HepG2 (cell line): Measurements from ENCODE around the gene PFAS. TPM values are rescaled to one million over a fixed set of nuclear protein-coding genes. Genes with fewer than 3 reads are reported as not detected.

ENCODE experiments used
- ARID4A ChIP-seq: sonication (generic); formaldehyde crosslinking; IDR thresholded peaks from 2 replicates; pipeline ENCODE4 v1.5.0; 2020; ENCODE audit warnings: mild to moderate bottlenecking, missing genetic modification reagents, borderline replicate concordance
- ATF1 ChIP-seq: IDR thresholded peaks from 2 replicates; pipeline ENCODE4 v1.6.1; 2016; ENCODE audit warnings: mild to moderate bottlenecking, control low read depth
- CHD2 ChIP-seq: IDR thresholded peaks from 2 replicates; pipeline ENCODE4 v1.6.1; 2011; ENCODE audit warnings: low read depth, low read length, improper control_type of control experiment
- ELF1 ChIP-seq: sonication (generic); formaldehyde crosslinking; IDR thresholded peaks from 2 replicates; pipeline ENCODE4 v1.4.0; 2020; ENCODE audit warnings: missing genetic modification reagents
- GATAD1 ChIP-seq: IDR thresholded peaks from 2 replicates; pipeline ENCODE4 v1.6.1; 2016; ENCODE audit warnings: missing genetic modification reagents, missing compliant biosample characterization
- HNRNPL ChIP-seq: fragments of 200-400 bp; formaldehyde crosslinking; IDR thresholded peaks from 2 replicates; pipeline ENCODE4 v1.6.1; 2017; ENCODE audit warnings: mild to moderate bottlenecking, low read depth, low read length
- MLX ChIP-seq: IDR thresholded peaks from 2 replicates; pipeline ENCODE4 v1.6.1; 2016
- MNT ChIP-seq: fragments of 450-650 bp; IDR thresholded peaks from 2 replicates; pipeline ENCODE4 v1.6.1; 2016
- NKX3-1 ChIP-seq: sonication (generic); formaldehyde crosslinking; IDR thresholded peaks from 2 replicates; pipeline ENCODE4 v1.5.0; 2020; ENCODE audit warnings: missing genetic modification reagents
- NR2F6 ChIP-seq, 2 experiments: IDR thresholded peaks; 2 replicates each; pipeline ENCODE4 v1.6.1; 2016; ENCODE audit warnings: antibody characterized with exemption in 1 of 2, mild to moderate bottlenecking in 1 of 2
- PATZ1 ChIP-seq: sonication (generic); formaldehyde crosslinking; IDR thresholded peaks from 2 replicates; pipeline ENCODE4 v1.4.0; 2020; ENCODE audit warnings: missing genetic modification reagents
- PREB ChIP-seq: sonication (generic); formaldehyde crosslinking; IDR thresholded peaks from 2 replicates; pipeline ENCODE4 v1.4.0; 2020; ENCODE audit warnings: missing genetic modification reagents
- PTBP1 ChIP-seq: fragments of 200-400 bp; formaldehyde crosslinking; IDR thresholded peaks from 2 replicates; pipeline ENCODE4 v1.6.1; 2018; ENCODE audit warnings: low read length, low read depth; ENCODE audit not compliant: poor library complexity, severe bottlenecking
- RFX5 ChIP-seq: IDR thresholded peaks from 2 replicates; pipeline ENCODE4 v1.6.1; 2011; ENCODE audit warnings: low read depth, low read length, improper control_type of control experiment
- ZNF280D ChIP-seq: sonication (generic); formaldehyde crosslinking; IDR thresholded peaks from 2 replicates; pipeline ENCODE4 v1.5.1; 2020; ENCODE audit warnings: mild to moderate bottlenecking, missing genetic modification reagents
- ZNF329 ChIP-seq: sonication (generic); formaldehyde crosslinking; IDR thresholded peaks from 2 replicates; pipeline ENCODE4 v1.9.0; 2021; ENCODE audit warnings: low read depth, mild to moderate bottlenecking, missing genetic modification reagents
- polyA plus RNA-seq, 8 experiments: library from polyadenylated mRNA; depleted of rRNA in 3 of 8; stranded (reverse) in 7 of 8; unstranded in 1 of 8; fragments of >200 nt; fragmentation: Illumina TruSeq in 4 of 8; extraction: Trizol in 4 of 8; gene quantifications; 2 replicates each; pipeline versions ENCODE4 v1.2.1 to v1.2.3, GENCODE V29; 2011 to 2016; ENCODE audit warnings: low read depth in 4 of 8, missing spikeins in 1 of 8, mixed read lengths in 1 of 8; ENCODE audit not compliant: insufficient read depth in 1 of 8
- total RNA-seq, 5 experiments: library from RNA; depleted of rRNA; stranded (reverse); fragments of >200 nt; fragmentation: Illumina TruSeq; extraction: Trizol; gene quantifications; 2 replicates each; pipeline ENCODE4 v1.2.3, GENCODE V29; 2016; ENCODE audit warnings: low read depth in 1 of 5

Gene PFAS
- total and polyA plus RNA-seq, 2 of the 13 experiments (the other 11 are each of a cell fraction or from before 2014, with no cell fraction given): 49.4 to 58.2 TPM

- TF ChIP-seq ZNF280D: peak; percentile 39
- TF ChIP-seq HNRNPL: no peak
- no peak; the same call in 1 of the 2 replicates for TF ChIP-seq MLX (CRISPR knock-in tag)
- peak; percentile 64; the same call in 1 of the 2 replicates for TF ChIP-seq ZNF329 (CRISPR knock-in tag)
- TF ChIP-seq ATF1: 0 out of 2 replicates have a peak, but pooled peaks have one; percentile 40
- TF ChIP-seq PREB (CRISPR knock-in tag): no peak
- TF ChIP-seq GATAD1 (CRISPR knock-in tag): peak; percentile 84
- peak; percentile 50 for TF ChIP-seq ELF1 (CRISPR knock-in tag)
- no peak for TF ChIP-seq NR2F6 (IDR thresholded peaks at IDR 0.05)
- peak; percentile 66; the same call in 1 of the 2 replicates for TF ChIP-seq NR2F6 (CRISPR knock-in tag; IDR thresholded peaks at IDR 0.05)
- TF ChIP-seq PATZ1 (CRISPR knock-in tag): peak; percentile 31; the same call in 1 of the 2 replicates
- TF ChIP-seq ARID4A (CRISPR knock-in tag): peak; percentile 49; the same call in 1 of the 2 replicates
- no peak for TF ChIP-seq CHD2
- TF ChIP-seq RFX5: no peak
- no peak for TF ChIP-seq NKX3-1 (CRISPR knock-in tag)
- TF ChIP-seq PTBP1: no peak
- TF ChIP-seq MNT: peak; percentile 25; the same call in 1 of the 2 replicates
Observed at GRCh38 chr17:8222630-8223355, 26.3 kb upstream of the PFAS start (continued).
